GM21447 (cell line): ENCODE results near the gene FBXL14.

Source experiments
- ATAC-seq: cut with Tn5 transposase; IDR thresholded peaks from one replicate; pipeline ENCODE4 v1.9.1; 2021; ENCODE audit not compliant: unreplicated experiment

Gene FBXL14

GRCh38 chr12:1539135-1539534 lies 55.2 kb downstream of the FBXL14 start:
- no peak for ATAC-seq

- no peak for ATAC-seq
Observed at GRCh38 chr12:1536817-1537216, 57.6 kb downstream of the FBXL14 start.

DNA sequence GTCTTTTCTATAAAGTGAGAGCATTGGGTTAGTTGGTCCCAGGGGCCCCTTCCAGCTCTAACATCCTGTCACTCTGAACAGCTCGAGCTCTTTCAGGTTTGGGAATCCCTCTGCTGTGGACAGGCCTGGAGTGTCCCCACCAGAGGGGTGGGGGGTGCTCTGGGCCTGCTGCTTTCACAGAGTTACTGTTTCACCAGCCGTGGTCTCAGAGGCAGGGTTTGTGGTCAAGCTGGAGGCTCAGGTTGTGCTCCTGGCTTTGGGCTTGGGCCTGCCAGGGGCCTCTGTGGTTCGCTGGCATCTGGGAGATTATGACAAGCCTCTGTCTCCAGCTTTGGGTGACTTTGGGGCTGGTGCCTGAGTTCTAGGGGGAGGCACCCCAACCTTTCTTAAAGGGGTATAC lies 59.6 kb downstream of the FBXL14 start:
- peak; percentile 38 for ATAC-seq

DNA sequence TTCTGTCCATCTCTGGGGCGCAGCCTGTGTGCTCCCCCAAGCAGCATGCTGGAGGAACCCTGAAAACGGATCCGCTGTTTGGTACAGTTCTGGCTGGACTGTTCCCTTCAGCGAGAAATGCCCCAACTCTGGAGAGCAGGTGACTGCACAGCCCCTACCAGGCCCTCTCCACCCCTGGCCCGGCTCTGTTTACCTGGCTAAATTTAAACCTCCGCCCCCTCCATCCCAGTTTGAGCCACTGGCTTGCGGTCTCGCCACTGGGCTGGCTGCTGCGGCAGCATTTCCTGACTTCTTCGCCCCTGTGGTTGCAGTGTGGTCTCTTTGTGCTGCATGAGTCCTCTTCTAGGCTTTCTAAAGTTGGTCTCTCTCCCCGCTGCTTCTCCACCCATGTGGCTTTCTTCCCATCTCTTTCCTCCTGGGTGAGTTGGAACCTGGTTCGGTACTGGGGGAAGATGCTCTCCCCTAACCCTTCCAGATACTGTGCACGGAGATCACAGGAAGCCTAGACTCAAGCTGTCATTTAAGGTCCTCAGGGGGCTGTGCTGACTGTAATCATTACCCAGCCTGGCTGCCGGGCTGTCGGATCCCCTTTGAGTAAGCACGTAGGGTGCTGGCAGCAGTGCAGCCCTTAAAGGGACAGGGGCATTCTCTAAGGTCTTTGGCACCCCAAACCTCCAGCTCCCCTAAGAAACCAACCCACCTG lies 60.6 kb downstream of the FBXL14 start:
- ATAC-seq = peak; percentile 54

DNA sequence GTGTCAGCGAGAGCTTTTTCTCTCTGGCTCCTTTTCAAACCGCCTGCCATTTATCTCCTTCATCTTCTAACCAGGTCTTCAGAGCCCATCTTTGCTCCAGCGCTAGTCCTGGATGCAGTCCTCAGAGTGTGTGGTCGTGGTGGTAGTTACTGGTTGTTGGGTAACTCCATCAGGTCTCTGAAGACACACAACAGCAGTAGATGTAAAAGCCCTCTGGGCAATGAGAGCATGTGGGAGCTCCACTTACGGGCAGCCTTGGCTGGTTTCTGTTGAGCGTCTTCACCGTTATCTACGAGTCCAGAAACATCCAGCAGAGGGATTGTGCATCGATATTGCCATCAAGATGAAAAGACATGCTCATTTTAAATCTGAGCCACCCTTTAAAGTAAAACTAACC lies 61.2 kb downstream of the FBXL14 start:
- ATAC-seq = peak; percentile 13

- no peak for ATAC-seq
Observed at GRCh38 chr12:1532375-1533165, 61.8 kb downstream of the FBXL14 start.

DNA sequence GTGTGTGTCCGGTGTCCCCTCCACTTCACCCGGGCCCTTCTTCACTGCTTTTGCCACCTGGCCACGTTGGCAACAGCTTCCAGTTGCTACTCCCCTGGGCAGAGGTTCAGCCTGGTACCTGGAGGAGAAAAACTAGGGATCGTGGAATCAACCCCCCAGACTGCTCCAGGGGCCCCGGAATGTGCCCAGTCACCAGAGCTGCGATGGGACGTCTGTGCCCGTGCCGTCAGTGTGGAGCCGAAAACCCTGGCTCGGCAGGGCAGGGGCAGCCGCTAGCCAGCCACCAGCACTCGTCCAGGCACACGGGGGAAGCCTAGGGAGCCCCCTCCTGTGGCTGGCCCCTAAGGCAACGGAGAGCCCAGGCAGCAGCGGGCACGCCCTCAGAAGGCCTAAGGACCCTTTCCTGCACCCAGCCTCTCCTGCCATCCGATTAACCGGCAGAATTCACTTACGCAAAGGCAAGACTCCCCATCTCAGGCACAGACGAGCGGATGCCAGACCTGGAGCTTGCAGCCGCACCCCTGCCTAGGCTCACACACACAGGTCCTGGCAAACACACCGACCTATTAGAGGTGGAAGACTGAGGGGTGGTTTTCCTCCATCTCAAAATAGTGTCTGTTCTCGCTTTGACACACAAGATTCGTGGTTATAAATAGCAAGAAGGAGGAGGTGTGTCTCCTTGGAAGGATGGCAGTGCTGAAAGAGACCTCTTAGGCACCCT lies 62.6 kb downstream of the FBXL14 start:
- no peak for ATAC-seq

DNA sequence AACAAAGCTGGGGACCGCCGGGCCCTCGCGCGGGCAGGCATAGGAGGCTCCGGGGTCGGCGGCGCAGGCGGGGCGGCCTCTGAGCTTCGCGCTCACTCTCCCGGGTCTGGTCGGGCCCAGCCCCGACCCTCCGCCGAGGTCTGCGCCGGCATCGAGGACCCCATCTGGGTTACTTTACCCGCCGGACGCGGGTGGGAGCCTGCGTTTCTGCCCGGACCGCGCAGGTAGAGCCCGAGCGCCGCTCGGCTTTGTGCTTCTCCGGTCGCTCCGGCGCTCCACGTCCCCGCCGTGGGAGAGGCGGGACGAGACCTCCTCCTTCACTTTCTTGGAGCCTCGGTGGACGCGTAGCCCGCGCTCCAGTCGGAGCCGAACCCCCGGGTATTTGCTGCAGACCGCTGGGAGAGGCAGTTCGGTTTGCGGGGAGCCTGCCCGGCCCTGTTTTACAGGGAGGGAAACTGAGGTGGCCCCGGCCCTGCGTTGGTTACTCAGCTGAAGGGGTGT lies 63.2 kb downstream of the FBXL14 start:
- ATAC-seq = no peak

DNA sequence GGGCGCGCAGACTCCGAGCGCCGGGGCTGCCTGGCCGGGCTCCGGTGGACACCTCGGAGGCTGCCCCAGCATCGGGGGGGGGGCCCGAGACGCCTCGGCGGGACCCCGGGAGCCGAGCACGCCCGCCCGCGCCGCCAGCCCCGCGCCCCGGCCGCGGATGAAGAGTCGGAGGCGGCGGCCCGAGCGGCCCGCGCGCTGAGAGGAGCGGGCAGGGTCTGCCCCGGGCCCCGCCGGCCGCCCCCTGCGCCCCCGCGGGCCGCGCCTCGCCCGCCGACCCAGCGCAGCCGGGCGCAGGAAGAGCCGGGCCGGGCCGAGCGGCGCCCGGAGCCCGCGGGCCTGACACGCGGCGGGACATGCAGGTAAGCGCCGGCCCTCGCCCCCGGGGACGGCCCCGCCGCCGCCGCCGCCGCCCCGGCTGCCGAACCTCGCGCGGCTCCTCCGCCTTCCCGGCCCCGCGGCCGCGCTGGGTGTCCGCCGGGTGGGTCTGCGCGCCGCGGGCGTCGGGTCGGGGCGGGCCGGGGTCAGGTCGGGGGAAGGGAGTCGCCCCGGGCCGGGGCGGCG lies 63.7 kb downstream of the FBXL14 start:
- ATAC-seq = no peak

DNA sequence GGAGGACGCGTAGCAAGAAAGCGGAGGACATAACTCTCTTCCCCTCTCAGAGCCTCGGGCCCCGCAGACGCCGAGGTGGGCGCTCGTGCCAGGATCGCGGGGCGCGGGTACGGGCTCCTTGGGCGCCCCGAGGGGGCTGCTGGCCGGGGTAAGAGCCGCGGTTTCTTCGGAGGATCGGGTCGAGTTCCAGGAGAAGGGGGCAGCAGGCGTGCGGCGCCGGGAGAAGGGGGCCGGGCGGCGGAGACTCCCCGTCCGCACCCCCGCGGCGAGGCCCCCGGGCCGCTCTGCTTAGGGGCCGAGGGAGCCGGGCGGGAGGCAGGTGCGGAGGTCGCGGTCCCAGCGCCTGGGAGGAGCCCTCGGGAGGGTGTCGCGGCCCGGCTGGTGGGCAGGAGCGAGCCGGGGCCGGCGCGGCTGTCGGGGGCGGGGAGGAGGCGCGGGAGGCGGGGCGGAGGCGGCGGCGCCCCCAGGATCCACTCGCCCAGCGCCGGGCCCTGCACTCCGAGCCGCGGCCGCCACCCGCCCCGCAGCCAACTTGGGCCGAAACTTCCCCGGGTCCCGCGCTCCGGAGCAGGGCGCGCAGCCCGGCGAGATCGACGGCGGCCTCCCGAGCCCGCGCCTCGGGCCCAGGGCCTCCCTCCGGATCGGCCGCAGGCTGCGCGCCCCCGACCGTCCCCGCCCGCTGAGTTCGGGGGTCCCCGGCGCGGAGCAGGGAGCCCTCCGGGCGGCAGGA lies 64.4 kb downstream of the FBXL14 start:
- no peak for ATAC-seq

- no peak for ATAC-seq
Observed at GRCh38 chr12:1529228-1529861, 65.0 kb downstream of the FBXL14 start.

DNA sequence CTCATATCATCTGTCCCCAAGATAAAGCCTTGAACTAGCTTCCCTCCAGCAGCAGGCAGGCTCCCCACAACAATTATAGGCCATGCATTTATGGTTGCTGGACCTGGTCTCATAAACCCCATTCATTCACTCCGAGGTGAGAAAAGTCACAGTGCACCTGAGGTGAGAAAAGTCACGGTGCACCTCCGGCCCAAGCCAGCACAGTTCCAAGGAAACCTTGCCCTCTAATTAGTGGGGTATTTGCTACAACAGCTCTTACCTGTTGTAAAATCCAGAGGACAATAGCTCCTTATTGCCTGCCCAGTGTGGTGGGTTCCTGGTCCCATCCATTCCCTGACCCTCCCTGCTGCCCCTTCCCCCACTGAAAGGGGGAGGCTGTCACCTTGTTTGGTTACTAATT lies 65.6 kb downstream of the FBXL14 start:
- no peak for ATAC-seq

DNA sequence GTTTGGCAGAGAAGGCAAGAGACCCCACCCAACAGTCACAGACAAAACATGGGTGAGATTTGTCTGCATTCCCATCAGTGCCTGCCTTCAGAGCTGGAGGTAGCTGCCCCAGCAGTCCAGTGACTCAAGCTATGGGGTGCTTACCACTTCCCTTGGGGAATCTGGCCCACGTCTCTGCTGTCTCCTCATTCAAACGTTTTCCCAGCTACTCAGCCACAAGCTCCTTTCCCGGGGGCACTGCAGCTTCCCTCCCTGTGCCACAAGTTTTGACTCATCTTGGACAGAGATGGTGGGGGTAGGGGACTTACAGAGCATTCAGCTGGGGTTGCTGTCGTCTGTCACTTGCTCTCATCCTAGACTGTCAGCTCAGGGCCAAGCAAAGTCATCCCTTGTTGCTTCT lies 66.6 kb downstream of the FBXL14 start:
- no peak for ATAC-seq

DNA sequence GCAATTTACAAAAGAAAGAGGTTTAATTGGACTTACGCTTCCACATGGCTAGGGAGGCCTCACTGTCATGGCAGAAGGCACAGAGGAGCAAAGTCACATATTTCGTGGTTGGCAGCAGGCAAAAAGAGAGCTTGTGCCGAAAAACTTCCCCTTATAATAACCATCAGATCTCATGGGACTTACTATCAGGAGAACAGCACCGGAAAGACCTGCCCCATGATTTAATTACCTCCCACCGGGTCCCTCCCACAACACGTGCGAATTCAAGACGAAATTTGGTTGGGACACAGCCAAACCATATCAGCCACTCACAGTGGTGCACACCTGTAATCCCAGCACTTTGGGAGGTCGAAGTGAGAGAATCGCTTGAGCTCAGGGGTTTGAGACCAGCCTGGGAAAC lies 68.5 kb downstream of the FBXL14 start:
- ATAC-seq = no peak

DNA sequence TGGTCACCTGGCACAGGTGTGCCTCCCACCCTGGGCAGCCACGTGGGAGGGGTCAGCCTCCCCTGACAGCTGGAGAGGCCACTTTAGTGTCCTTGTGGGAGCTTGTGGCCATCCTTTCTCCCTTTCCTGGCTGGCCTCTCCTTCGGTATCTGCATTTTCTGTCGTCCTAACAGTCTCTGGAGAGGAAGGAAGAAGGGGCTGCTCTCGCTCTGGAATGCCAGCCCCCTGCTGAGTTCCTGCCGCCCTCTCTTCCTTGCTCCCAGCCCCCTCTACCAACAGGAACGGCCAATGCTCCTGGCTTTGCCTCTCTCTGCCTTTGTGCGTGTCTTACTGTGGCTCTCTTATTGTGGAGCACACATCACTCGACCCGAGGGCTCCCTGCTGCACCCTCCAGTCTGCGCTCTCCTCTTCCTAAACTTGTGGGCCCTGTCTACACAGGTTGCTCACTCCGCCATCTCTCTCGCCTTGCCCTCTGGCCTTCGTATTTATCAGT lies 70.8 kb downstream of the FBXL14 start:
- no peak for ATAC-seq

DNA sequence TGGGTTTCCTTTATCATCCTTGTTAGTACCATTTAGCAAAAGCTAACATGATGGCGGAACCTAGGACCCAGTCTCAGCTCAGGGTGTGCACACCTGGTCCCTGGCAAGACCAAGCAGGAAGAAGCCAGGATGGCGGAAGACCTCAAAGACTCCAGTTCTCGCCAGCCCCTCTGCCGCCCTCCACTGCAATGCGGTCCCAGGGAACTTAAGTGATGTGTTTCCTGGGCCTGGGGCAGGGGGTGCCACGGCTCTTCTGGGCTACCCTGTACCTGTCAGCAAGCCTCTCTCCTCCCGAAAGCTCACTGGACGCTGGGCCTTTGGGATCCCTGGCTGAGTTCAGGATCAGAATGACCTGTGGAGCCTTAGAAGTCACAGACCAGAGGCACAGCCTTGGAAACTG lies 71.3 kb downstream of the FBXL14 start:
- no peak for ATAC-seq

DNA sequence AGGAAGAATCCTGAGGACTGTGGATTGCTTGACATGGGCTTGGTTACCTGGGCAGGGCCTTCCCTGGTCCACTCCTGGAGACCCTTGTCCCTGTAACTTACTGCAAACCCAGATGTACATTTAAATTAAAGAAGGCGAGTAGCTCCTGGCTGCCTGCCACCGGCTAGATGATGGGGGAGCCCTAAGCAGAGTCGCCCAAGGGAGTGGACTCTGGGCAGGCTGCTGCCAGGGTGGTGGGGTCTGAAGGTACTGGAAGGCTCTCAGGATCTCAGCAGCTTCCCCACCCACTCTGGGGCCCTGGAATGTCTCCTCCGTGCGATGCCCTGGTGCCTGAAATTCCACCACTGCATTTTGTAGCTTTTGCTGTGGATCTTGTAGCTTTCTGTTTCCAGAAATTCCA lies 74.7 kb downstream of the FBXL14 start:
- ATAC-seq = no peak

DNA sequence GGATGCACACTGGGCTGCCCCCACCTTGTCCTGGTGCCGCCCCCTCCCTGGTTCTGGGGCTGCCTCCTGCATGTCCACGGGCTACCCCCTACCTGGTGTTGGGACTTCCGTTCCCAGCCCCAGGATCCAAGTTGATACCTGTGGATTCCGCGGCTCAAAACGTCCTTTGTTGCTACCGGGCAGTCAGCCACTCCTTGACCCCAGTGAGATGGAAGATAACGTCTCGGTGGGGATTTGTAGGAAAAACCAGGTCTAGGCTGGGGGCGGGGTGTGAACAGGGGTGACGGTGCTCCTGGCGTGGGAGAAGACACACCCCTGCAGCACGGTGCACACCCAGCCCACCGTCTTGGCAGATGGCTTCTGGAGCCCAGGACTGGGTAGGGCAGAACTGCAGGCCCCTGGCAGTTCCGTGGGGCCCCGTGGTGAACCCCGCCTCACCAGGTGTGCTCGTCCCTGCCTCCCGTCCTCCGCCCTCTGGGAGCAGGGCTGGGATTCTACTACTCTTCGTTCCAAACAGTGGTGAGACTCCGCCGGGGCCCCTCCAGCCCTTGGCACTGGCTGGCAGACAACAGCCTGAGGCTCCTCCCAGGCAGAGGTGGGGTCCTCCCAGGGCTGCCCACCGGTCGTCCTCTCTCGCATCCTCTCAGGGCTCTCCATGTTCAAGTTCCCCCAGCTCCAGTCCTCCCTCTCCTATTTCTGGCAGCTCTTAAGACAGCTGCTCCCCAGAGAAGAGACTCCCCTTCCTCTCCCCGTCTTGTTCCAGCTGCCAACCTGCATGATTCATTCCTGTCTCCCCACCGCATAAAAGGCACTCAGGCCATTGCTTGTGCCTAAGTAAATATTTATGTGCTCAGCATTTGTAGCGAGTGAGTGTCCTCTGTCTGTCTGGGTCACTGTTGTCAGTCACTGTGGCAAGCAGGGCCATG lies 75.5 kb downstream of the FBXL14 start:
- no peak for ATAC-seq
